DOHH2 (cell line): ENCODE measurements around the gene GRID2.

Experiments used
- H3F3A ChIP-seq: fragments of 200-600 bp; sonication (generic), shearing (Covaris generic); 2 replicates; pipeline ENCODE4 v1.6.0; 2016; ENCODE audit warnings: antibody characterized with exemption, mild to moderate bottlenecking; ENCODE audit not compliant: control insufficient read depth, insufficient read depth
- H3K27ac ChIP-seq: fragments of 200-600 bp; sonication (generic); 2 replicates; pipeline ENCODE4 v1.5.1; 2014; ENCODE audit warnings: low read depth, mild to moderate bottlenecking, low read length, moderate library complexity
- H3K27me3 ChIP-seq: fragments of 200-600 bp; sonication (generic); 2 replicates; pipeline ENCODE4 v1.6.1; 2014; ENCODE audit warnings: mild to moderate bottlenecking, low read length, mixed read lengths; ENCODE audit not compliant: control insufficient read depth
- H3K36me3 ChIP-seq: fragments of 200-600 bp; sonication (generic); 2 replicates; pipeline ENCODE4 v1.6.1; 2014; ENCODE audit warnings: mild to moderate bottlenecking, low read length, moderate library complexity, mixed read lengths; ENCODE audit not compliant: control insufficient read depth
- H3K4me1 ChIP-seq: fragments of 200-600 bp; sonication (generic); 2 replicates; pipeline ENCODE4 v1.6.1; 2014; ENCODE audit warnings: mild to moderate bottlenecking, low read length, mixed read lengths; ENCODE audit not compliant: control insufficient read depth
- H3K4me2 ChIP-seq: fragments of 200-600 bp; sonication (generic); 2 replicates; pipeline ENCODE4 v1.6.0; 2014; ENCODE audit warnings: mild to moderate bottlenecking, low read length, moderate library complexity
- H3K4me3 ChIP-seq: fragments of 200-600 bp; sonication (generic); 2 replicates; pipeline ENCODE4 v1.5.1; 2014; ENCODE audit warnings: mild to moderate bottlenecking, low read length, mixed read lengths
- H3K79me2 ChIP-seq: fragments of 200-600 bp; sonication (generic); 2 replicates; pipeline ENCODE4 v1.6.1; 2014; ENCODE audit warnings: mild to moderate bottlenecking, low read length, mixed read lengths; ENCODE audit not compliant: control insufficient read depth
- H3K9me2 ChIP-seq: fragments of 200-600 bp; sonication (generic); replicated peaks from 2 replicates; pipeline ENCODE4 v1.6.1; 2014; ENCODE audit warnings: mild to moderate bottlenecking, low read length, mixed read lengths; ENCODE audit not compliant: control insufficient read depth
- H3K9me3 ChIP-seq: fragments of 200-600 bp; sonication (generic); 2 replicates; pipeline ENCODE4 v1.6.1; 2014; ENCODE audit warnings: antibody characterized with exemption, low read length, mixed read lengths; ENCODE audit not compliant: control insufficient read depth, insufficient read depth
- H4K20me1 ChIP-seq: fragments of 200-600 bp; sonication (generic); 2 replicates; pipeline ENCODE4 v1.6.0; 2014; ENCODE audit warnings: low read depth, mild to moderate bottlenecking, antibody characterized with exemption, low read length, moderate library complexity; ENCODE audit not compliant: control insufficient read depth, insufficient read depth
- EZH2phosphoT487 ChIP-seq: fragments of 200-600 bp; sonication (generic); IDR thresholded peaks from 2 replicates; pipeline ENCODE4 v1.6.1; 2017; ENCODE audit warnings: borderline replicate concordance, mild to moderate bottlenecking, antibody characterized with exemption, low read length, moderate library complexity, mixed read lengths
- TF ChIP-seq, protein P1 (sequence below): fragments of 200-600 bp; sonication (generic); IDR thresholded peaks from one replicate; pipeline ENCODE4 v1.5.1; 2014; ENCODE audit warnings: antibody characterized with exemption, mild to moderate bottlenecking, low read depth, low read length; ENCODE audit not compliant: poor library complexity, severe bottlenecking

GRID2 gene

DNA sequence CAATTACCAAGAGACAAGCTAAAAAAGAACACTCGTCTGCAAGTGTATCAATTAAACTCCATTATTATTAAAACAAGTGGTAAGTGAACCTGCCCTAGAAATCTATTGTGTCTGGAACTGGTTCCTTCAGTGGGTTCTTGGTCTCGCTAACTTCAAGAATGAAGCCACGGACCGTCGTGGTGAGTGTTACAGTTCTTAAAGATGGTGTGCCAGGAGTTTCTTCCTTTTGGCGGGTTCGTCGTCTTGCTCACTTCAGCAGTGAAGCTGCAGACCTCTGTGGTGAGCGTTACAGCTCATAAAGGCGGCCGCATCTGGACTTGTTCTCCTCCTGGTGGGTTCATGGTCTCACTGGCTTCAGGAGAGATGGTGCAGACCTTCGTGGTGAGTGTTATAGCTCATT is 231.8 kb downstream of the GRID2 start:
- Histone ChIP-seq H3K27me3 (no peaks in the 10 kb centered on the region), H3F3A (no peaks in the 10 kb centered on the region), H3K9me2 (no peaks in the 10 kb centered on the region), H3K4me2 (no peak overlapping the region), H4K20me1 (no peaks in the 10 kb centered on the region), H3K36me3 (no peaks in the 10 kb centered on the region), H3K4me3 (no peak overlapping the region), H3K27ac (no peak overlapping the region), H3K4me1 (no peaks in the 10 kb centered on the region), H3K9me3 (no peaks in the 10 kb centered on the region), H3K79me2 (no peaks in the 10 kb centered on the region)
- no peak for TF ChIP-seq EZH2phosphoT487
- TF ChIP-seq, protein P1, sequence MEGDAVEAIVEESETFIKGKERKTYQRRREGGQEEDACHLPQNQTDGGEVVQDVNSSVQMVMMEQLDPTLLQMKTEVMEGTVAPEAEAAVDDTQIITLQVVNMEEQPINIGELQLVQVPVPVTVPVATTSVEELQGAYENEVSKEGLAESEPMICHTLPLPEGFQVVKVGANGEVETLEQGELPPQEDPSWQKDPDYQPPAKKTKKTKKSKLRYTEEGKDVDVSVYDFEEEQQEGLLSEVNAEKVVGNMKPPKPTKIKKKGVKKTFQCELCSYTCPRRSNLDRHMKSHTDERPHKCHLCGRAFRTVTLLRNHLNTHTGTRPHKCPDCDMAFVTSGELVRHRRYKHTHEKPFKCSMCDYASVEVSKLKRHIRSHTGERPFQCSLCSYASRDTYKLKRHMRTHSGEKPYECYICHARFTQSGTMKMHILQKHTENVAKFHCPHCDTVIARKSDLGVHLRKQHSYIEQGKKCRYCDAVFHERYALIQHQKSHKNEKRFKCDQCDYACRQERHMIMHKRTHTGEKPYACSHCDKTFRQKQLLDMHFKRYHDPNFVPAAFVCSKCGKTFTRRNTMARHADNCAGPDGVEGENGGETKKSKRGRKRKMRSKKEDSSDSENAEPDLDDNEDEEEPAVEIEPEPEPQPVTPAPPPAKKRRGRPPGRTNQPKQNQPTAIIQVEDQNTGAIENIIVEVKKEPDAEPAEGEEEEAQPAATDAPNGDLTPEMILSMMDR, result no peak

DNA sequence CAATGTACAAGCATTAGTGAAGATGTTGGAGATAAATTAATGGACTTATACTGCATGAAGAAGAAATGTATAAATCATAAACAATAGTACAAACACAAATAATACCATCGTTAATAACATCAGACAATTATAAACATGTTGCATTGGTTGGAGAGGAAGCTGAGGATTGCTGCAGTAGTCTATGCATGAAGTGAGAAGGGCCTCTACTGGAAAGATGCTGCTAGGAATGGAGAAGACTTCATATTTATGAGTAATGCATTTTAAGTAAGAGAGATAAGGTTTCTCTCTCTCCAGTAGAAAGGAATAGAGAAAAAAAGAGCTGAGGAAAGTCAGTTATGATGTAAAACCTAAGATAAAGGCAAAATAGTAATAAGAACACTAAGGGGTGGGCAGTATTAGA is 247.8 kb downstream of the GRID2 start:
- Histone ChIP-seq H3K4me1 (no peaks in the 10 kb centered on the region), H3K4me3 (no peak overlapping the region), H3K27me3 (no peaks in the 10 kb centered on the region), H3K4me2 (no peak overlapping the region), H4K20me1 (no peaks in the 10 kb centered on the region), H3K79me2 (no peaks in the 10 kb centered on the region), H3K36me3 (no peaks in the 10 kb centered on the region), H3K9me2 (no peaks in the 10 kb centered on the region), H3K27ac (no peak overlapping the region), H3F3A (no peaks in the 10 kb centered on the region), H3K9me3 (no peaks in the 10 kb centered on the region)
- TF ChIP-seq, protein P1, result no peak
- no peak for TF ChIP-seq EZH2phosphoT487

DNA sequence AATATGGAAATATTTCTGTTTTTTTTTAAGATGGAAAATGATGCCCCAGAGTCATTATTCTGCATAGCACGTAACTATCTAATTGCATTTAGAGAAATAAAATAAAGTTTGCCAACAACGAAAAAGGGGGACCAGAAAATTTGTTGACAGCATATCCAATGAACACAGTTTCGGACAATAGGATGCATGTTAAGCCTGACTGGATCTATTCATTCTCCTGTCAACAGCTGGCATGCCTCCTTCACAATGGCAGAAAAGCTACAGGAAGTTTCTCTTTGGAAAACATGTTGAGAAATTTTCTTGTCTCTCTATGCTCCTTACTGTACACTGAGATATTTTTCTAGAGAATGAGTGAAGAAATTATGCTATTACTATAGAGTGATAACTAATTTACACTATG is 262.5 kb downstream of the GRID2 start:
- Histone ChIP-seq H3K9me2 (no peaks in the 10 kb centered on the region), H3K9me3 (no peaks in the 10 kb centered on the region), H4K20me1 (no peaks in the 10 kb centered on the region), H3K27ac (no peak overlapping the region), H3K79me2 (no peaks in the 10 kb centered on the region), H3F3A (no peaks in the 10 kb centered on the region), H3K27me3 (no peaks in the 10 kb centered on the region), H3K4me3 (no peak overlapping the region), H3K4me1 (no peaks in the 10 kb centered on the region), H3K36me3 (no peaks in the 10 kb centered on the region), H3K4me2 (no peak overlapping the region)
- no peak for TF ChIP-seq EZH2phosphoT487
- TF ChIP-seq, protein P1, result no peak

DNA sequence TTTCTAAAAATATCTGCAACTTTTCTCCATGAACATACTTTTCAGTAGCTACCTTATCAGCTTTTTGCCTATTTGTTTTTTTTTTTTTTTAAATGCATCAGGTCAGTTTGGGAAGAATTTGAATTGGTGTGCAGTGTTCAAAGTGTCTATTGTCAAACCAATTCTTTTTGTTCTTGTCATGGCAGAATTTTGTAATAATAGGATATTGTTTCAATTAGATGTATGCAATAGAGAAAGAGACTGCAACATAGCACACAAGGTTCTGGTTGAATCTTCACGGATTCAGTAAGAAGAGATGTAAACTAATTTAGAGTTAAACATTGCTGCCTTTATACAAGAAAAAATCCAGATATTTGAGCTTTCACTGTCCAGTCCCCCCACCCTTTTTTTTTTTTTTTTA is 277.1 kb downstream of the GRID2 start:
- Histone ChIP-seq H3K27me3 (no peaks in the 10 kb centered on the region), H3K4me1 (no peaks in the 10 kb centered on the region), H3K36me3 (no peaks in the 10 kb centered on the region), H4K20me1 (no peaks in the 10 kb centered on the region), H3K9me3 (no peaks in the 10 kb centered on the region), H3K4me2 (no peak overlapping the region), H3K4me3 (no peak overlapping the region), H3K9me2 (no peaks in the 10 kb centered on the region), H3F3A (no peaks in the 10 kb centered on the region), H3K79me2 (no peaks in the 10 kb centered on the region), H3K27ac (no peak overlapping the region)
- TF ChIP-seq, protein P1, result no peak
- TF ChIP-seq EZH2phosphoT487, result no peak
